H1 (cell line): ENCODE results near the gene OR52W1. TPM values are rescaled to one million over a fixed set of nuclear protein-coding genes. Genes with fewer than 3 reads are reported as not detected.

Experiments used
- CTCF ChIA-PET: fragments of 300-600 bp; sonication (Branson Sonifier 250); formaldehyde crosslinking; loops from one replicate; lab custom pipeline; 2021; ENCODE audit not compliant: partially characterized antibody; lab: Charles Lee
- POLR2A ChIA-PET: fragments of 300-600 bp; sonication (Branson Sonifier 250); formaldehyde crosslinking; loops from one replicate; lab custom pipeline; 2021; ENCODE audit warnings: inconsistent platforms; ENCODE audit not compliant: partially characterized antibody; lab: Charles Lee
- DNase-seq, 2 experiments: peaks; one replicate each; pipeline versions ENCODE4 v3.0.0 to v3.0.0-alpha.2; 2010 to 2022; ENCODE audit warnings: low spot score in 2 of 2, low read depth in 1 of 2, mixed read lengths in 1 of 2
- FAIRE-seq: peaks from 2 replicates; lab custom pipeline; 2011; peaks lifted over from hg19 to GRCh38; lab: Jason Lieb, UNC
- H2AFZ ChIP-seq: 2 replicates; pipeline ENCODE4 v1.8.1; 2012; ENCODE audit warnings: low read length, inconsistent platforms
- H2AK5ac ChIP-seq: 2 replicates; pipeline ENCODE4 v1.6.1; 2013; ENCODE audit warnings: low read depth, low read length
- H2BK120ac ChIP-seq: replicated peaks from 2 replicates; pipeline ENCODE3; 2013; ENCODE audit warnings: low read depth, low read length, inconsistent platforms
- H2BK12ac ChIP-seq: 2 replicates; pipeline ENCODE4 v1.6.1; 2013; ENCODE audit warnings: low read depth, low read length
- H2BK15ac ChIP-seq: 2 replicates; pipeline ENCODE4 v1.6.1; 2013; ENCODE audit warnings: low read length
- H2BK20ac ChIP-seq: 2 replicates; pipeline ENCODE4 v1.6.1; 2013; ENCODE audit warnings: low read length
- H2BK5ac ChIP-seq: 2 replicates; pipeline ENCODE4 v1.6.1; 2013; ENCODE audit warnings: low read depth, low read length
- H3K14ac ChIP-seq: 2 replicates; pipeline ENCODE4 v1.6.1; 2013; ENCODE audit warnings: inconsistent platforms; ENCODE audit not compliant: insufficient read length
- H3K18ac ChIP-seq: 2 replicates; pipeline ENCODE4 v1.6.1; 2013; ENCODE audit warnings: low read length; ENCODE audit errors: extremely low read depth
- H3K23ac ChIP-seq: 2 replicates; pipeline ENCODE4 v1.6.1; 2013; ENCODE audit warnings: inconsistent platforms; ENCODE audit not compliant: insufficient read length
- H3K23me2 ChIP-seq: 2 replicates; pipeline ENCODE4 v1.6.1; 2013; ENCODE audit warnings: low read depth, low read length
- H3K27ac ChIP-seq: 2 replicates; pipeline ENCODE4 v1.6.1; 2011; ENCODE audit warnings: low read depth, low read length, inconsistent platforms
- H3K27me3 ChIP-seq, 4 experiments: replicated peaks in 1 of 4; 1 replicate in 1 of 4; 2 replicates in 3 of 4; pipeline versions ENCODE4 v1.6.1 to v1.8.1; 2011 to 2013; ENCODE audit warnings: low read length in 3 of 4, mild to moderate bottlenecking in 3 of 4, inconsistent platforms in 2 of 4, mixed read lengths in 2 of 4, moderate library complexity in 1 of 4; ENCODE audit not compliant: control insufficient read depth in 3 of 4, insufficient read depth in 3 of 4; ENCODE audit errors: extremely low read depth in 1 of 4
- H3K36me3 ChIP-seq, 4 experiments: 2 replicates each; pipeline versions ENCODE4 v1.6.1 to v1.8.1; 2011 to 2013; ENCODE audit warnings: mild to moderate bottlenecking in 4 of 4, low read length in 3 of 4, moderate library complexity in 2 of 4, control low read depth in 1 of 4, inconsistent platforms in 1 of 4; ENCODE audit not compliant: insufficient read depth in 4 of 4, control insufficient read depth in 2 of 4
- H3K4ac ChIP-seq: replicated peaks from 2 replicates; pipeline ENCODE3; 2013; ENCODE audit warnings: low read length, low read depth, mixed read lengths, inconsistent platforms; ENCODE audit not compliant: insufficient read length
- H3K4me1 ChIP-seq, 4 experiments: replicated peaks in 1 of 4; 1 replicate in 1 of 4; 2 replicates in 3 of 4; pipeline versions ENCODE4 v1.6.1 to v1.8.1; 2011 to 2013; ENCODE audit warnings: low read length in 3 of 4, inconsistent platforms in 2 of 4, mixed read lengths in 1 of 4; ENCODE audit not compliant: insufficient read depth in 4 of 4, control insufficient read depth in 3 of 4
- H3K4me2 ChIP-seq, 2 experiments: 2 replicates each; pipeline versions ENCODE4 v1.6.1 to v1.8.1; 2011 to 2013; ENCODE audit warnings: low read depth in 2 of 2, low read length in 2 of 2, control low read depth in 1 of 2, inconsistent platforms in 1 of 2, mild to moderate bottlenecking in 1 of 2; ENCODE audit not compliant: insufficient read depth in 1 of 2
- H3K4me3 ChIP-seq, 4 experiments: fragments of 200-600, 300-600 bp in 1 of 4; sonication (generic), shearing (Covaris generic), sonication (Bioruptor Twin) in 1 of 4; 2 replicates each; pipeline versions ENCODE4 v1.5.1 to v1.8.1; 2011 to 2016; ENCODE audit warnings: low read length in 4 of 4, low read depth in 3 of 4, control low read depth in 2 of 4, inconsistent platforms in 2 of 4, mild to moderate bottlenecking in 2 of 4, mixed read lengths in 1 of 4, moderate library complexity in 1 of 4; ENCODE audit not compliant: insufficient read depth in 2 of 4; ENCODE audit errors: extremely low read depth in 1 of 4
- H3K56ac ChIP-seq: replicated peaks from 2 replicates; pipeline ENCODE3; 2013; ENCODE audit warnings: low read depth, mild to moderate bottlenecking, mixed read lengths, low read length, inconsistent platforms; ENCODE audit not compliant: insufficient read length
- H3K79me1 ChIP-seq: 2 replicates; pipeline ENCODE4 v1.6.1; 2013; ENCODE audit warnings: low read depth, low read length, control low read depth
- H3K79me2 ChIP-seq, 2 experiments: 2 replicates each; pipeline versions ENCODE4 v1.6.1 to v1.8.1; 2012 to 2013; ENCODE audit warnings: low read length in 2 of 2, mild to moderate bottlenecking in 2 of 2, inconsistent platforms in 1 of 2; ENCODE audit not compliant: insufficient read depth in 2 of 2, control insufficient read depth in 1 of 2
- H3K9ac ChIP-seq, 4 experiments: replicated peaks in 1 of 4; 1 replicate in 1 of 4; 2 replicates in 3 of 4; pipeline versions ENCODE4 v1.6.1 to v1.8.1; 2011 to 2013; ENCODE audit warnings: low read depth in 3 of 4, low read length in 3 of 4, control low read depth in 2 of 4, mild to moderate bottlenecking in 2 of 4, moderate library complexity in 2 of 4, inconsistent platforms in 1 of 4; ENCODE audit errors: extremely low read depth in 1 of 4
- H3K9me3 ChIP-seq, 2 experiments: 2 replicates each; pipeline versions ENCODE4 v1.6.1 to v1.8.1; 2012 to 2013; ENCODE audit warnings: mild to moderate bottlenecking in 2 of 2, moderate library complexity in 2 of 2, control low read depth in 1 of 2, inconsistent platforms in 1 of 2, low read depth in 1 of 2, low read length in 1 of 2, mixed read lengths in 1 of 2; ENCODE audit not compliant: insufficient read depth in 2 of 2
- H4K20me1 ChIP-seq, 2 experiments: replicated peaks in 1 of 2; 2 replicates each; pipeline versions ENCODE3 to v1.8.1; 2011 to 2013; ENCODE audit warnings: inconsistent platforms in 2 of 2, low read length in 2 of 2, mild to moderate bottlenecking in 1 of 2; ENCODE audit not compliant: insufficient read depth in 2 of 2, control insufficient read depth in 1 of 2
- H4K5ac ChIP-seq: 2 replicates; pipeline ENCODE4 v1.6.1; 2013; ENCODE audit warnings: low read length, low read depth, mixed read lengths, inconsistent platforms; ENCODE audit not compliant: insufficient read length
- H4K8ac ChIP-seq: 2 replicates; pipeline ENCODE4 v1.8.0; 2013; ENCODE audit warnings: mild to moderate bottlenecking, moderate library complexity, low read length, inconsistent platforms; ENCODE audit not compliant: insufficient read depth; ENCODE audit errors: extremely low read depth
- H4K91ac ChIP-seq: replicated peaks from 2 replicates; pipeline ENCODE3; 2013; ENCODE audit warnings: low read length, mixed read lengths, inconsistent platforms; ENCODE audit not compliant: insufficient read length
- BACH1 ChIP-seq: IDR thresholded peaks from 2 replicates; pipeline ENCODE4 v1.6.1; 2012; ENCODE audit warnings: low read length, improper control_type of control experiment
- FOSL1 ChIP-seq: IDR thresholded peaks from 2 replicates; pipeline ENCODE4 v1.6.1; 2011; ENCODE audit warnings: mild to moderate bottlenecking, low read depth, low read length, moderate library complexity; ENCODE audit not compliant: insufficient read depth
- MAFK ChIP-seq: IDR thresholded peaks from 2 replicates; pipeline ENCODE4 v1.6.1; 2012; ENCODE audit warnings: low read depth, mild to moderate bottlenecking, improper control_type of control experiment, low read length
- POLR2A ChIP-seq, 2 experiments: IDR thresholded peaks; 1 replicate in 1 of 2; 2 replicates in 1 of 2; pipeline ENCODE4 v1.6.1; 2011; ENCODE audit warnings: low read depth in 2 of 2, low read length in 2 of 2, mild to moderate bottlenecking in 2 of 2; ENCODE audit errors: control extremely low read depth in 1 of 2
- RNF2 ChIP-seq: fragments of 200-900, 300-1000 bp; sonication (generic); IDR thresholded peaks from 2 replicates; pipeline ENCODE4 v1.7.1; 2016; ENCODE audit warnings: borderline replicate concordance, low read depth, mild to moderate bottlenecking, antibody characterized with exemption, low read length; ENCODE audit not compliant: poor library complexity, severe bottlenecking; ENCODE audit errors: missing control alignments
- SRF ChIP-seq: IDR thresholded peaks from 2 replicates; pipeline ENCODE4 v1.6.1; 2011; ENCODE audit warnings: mild to moderate bottlenecking, low read depth, low read length, moderate library complexity
- SUZ12 ChIP-seq: fragments of 200-600 bp; sonication (generic); IDR thresholded peaks from 2 replicates; pipeline ENCODE4 v1.6.1; 2012; ENCODE audit warnings: mild to moderate bottlenecking, inconsistent platforms, low read length, moderate library complexity, mixed read lengths
- TAF7 ChIP-seq: optimal IDR thresholded peaks from 2 replicates; pipeline ENCODE3; 2011; ENCODE audit warnings: low read depth, mild to moderate bottlenecking, inconsistent platforms, low read length, moderate library complexity, borderline replicate concordance
- TEAD4 ChIP-seq: IDR thresholded peaks from 2 replicates; pipeline ENCODE4 v1.6.1; 2012; ENCODE audit warnings: low read depth, low read length, inconsistent platforms, mixed read lengths
- WGBS, 2 experiments: shearing (Covaris generic) in 1 of 2; methylation state at CpG; one replicate each; pipeline versions ENCODE4 v1.1.6 to v1.1.7; 2013 to 2015; ENCODE audit warnings: low lambda C conversion rate in 2 of 2, mixed read lengths in 2 of 2, inconsistent platforms in 1 of 2, low coverage in 1 of 2, missing lambda C conversion rate in 1 of 2; ENCODE audit not compliant: insufficient replicate concordance in 2 of 2, insufficient coverage in 1 of 2, insufficient read length in 1 of 2; ENCODE audit errors: extremely low coverage in 1 of 2, missing lambda C conversion rate in 1 of 2; 5-methylcytosine and 5-hydroxymethylcytosine counted together
- polyA plus RNA-seq, 7 experiments: library from polyadenylated mRNA; depleted of rRNA in 3 of 7; stranded (reverse) in 5 of 7; unstranded in 2 of 7; fragments of >200 nt in 5 of 7; fragments of 200-250 nt in 2 of 7; gene quantifications; 1 replicate in 5 of 7; 2 replicates in 1 of 7; 4 replicates in 1 of 7; pipeline versions ENCODE4 v1.2.1 to v1.2.3, GENCODE V29; 2011 to 2013; ENCODE audit warnings: missing spikeins in 2 of 7, mixed read lengths in 2 of 7
- total RNA-seq: library from RNA; stranded (reverse); fragmentation: NEBNext Ultra II Directional; extraction: Animal tissue kit (Norgen Biotek cat#: 25700); gene quantifications from 2 replicates; pipeline ENCODE4 v1.2.1, GENCODE V29; 2021

Gene OR52W1
- total and polyA plus RNA-seq, 2 of the 8 experiments (the other 6 are each of a cell fraction or from before 2014, with no cell fraction given): not detected

DNA sequence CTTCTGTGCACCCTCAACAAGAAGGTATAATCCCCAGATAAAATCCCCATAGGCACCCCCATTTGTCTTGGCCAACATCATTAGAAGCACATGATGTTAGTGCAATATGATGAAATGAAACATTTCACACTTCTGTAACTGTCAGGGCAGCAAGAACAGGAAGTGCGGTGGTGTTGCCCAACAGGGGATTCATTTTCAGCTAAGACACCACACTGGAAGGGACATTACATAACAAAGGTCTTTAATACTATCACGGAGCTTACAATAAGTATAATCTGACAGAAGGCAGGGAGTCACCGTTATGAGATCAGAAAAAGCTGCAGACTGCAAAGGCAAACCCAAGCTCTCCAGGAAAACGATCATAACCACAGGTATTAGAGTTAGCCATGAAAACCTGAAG, 2.0 kb downstream of the OR52W1 start:
- H2BK20ac ChIP-seq: no peak overlapping the region
- CTCF ChIA-PET: interaction anchor here (0.7 to 1.5 kb wide), 5 partner anchors 43 to 162 kb away, joined by 3 to 5 read pairs (median 3); no protein-coding TSS in a partner anchor
- peaks cover 0 to 3% (median 1%) of the 10 kb centered on the region in 4 experiments; a peak in 2 of 7 replicates for H3K4me1 ChIP-seq
- H3K23me2 ChIP-seq: no peaks in the 10 kb centered on the region
- no peaks in the 10 kb centered on the region for H3K79me2 ChIP-seq
- H3K27me3 ChIP-seq: no peaks in the 10 kb centered on the region
- no peak for TF ChIP-seq RNF2
- TF ChIP-seq SUZ12: no peak
- no peak for TF ChIP-seq POLR2A (IDR thresholded peaks at IDR 0.05; ENCODE audit: control extremely low read depth in 1 of 2, low read depth in 2 of 2, low read length in 2 of 2)
- no peak for TF ChIP-seq FOSL1
- no peak for TF ChIP-seq TEAD4
- TF ChIP-seq MAFK: no peak
- TF ChIP-seq BACH1: no peak
- no peak for TF ChIP-seq TAF7
- no peak for TF ChIP-seq SRF
- H2BK120ac ChIP-seq: no peak overlapping the region
- no peak overlapping the region for H3K4me2 ChIP-seq
- no peak overlapping the region for H3K9ac ChIP-seq
- H3K14ac ChIP-seq: no peak overlapping the region
- H2AK5ac ChIP-seq: no peak overlapping the region
- H3K9me3 ChIP-seq: no peaks in the 10 kb centered on the region; a peak in 1 of 4 replicates
- FAIRE-seq: no peak
- no peak overlapping the region for H3K27ac ChIP-seq
- no peak overlapping the region for H3K18ac ChIP-seq
- H4K20me1 ChIP-seq: no peaks in the 10 kb centered on the region
- no peak overlapping the region for H3K23ac ChIP-seq
- H3K4me3 ChIP-seq: no peak overlapping the region
- no peak overlapping the region for H2BK12ac ChIP-seq
- DNase-seq: no peak
- no peak overlapping the region for H3K56ac ChIP-seq
- H2BK5ac ChIP-seq: no peak overlapping the region
- no peak overlapping the region for H4K91ac ChIP-seq
- WGBS, 2 experiments: 71% methylated on average over 4 of the region's 4 CpGs; no CpG with 5 or more reads in 1 of the 2 experiments
- H2AFZ ChIP-seq: no peak overlapping the region
- POLR2A ChIA-PET: interaction anchor here (1.3 to 1.8 kb wide), 2 partner anchors 13 to 16 kb away, joined by 3 read pairs; no protein-coding TSS in a partner anchor
- H3K36me3 ChIP-seq: no peaks in the 10 kb centered on the region; a peak in 2 of 8 replicates
- no peak overlapping the region for H4K5ac ChIP-seq
- H4K8ac ChIP-seq: no peak overlapping the region
- H2BK15ac ChIP-seq: no peak overlapping the region
- no peak overlapping the region for H3K4ac ChIP-seq
- no peaks in the 10 kb centered on the region for H3K79me1 ChIP-seq
